ENCODE data around the gene GLUL.

DNA sequence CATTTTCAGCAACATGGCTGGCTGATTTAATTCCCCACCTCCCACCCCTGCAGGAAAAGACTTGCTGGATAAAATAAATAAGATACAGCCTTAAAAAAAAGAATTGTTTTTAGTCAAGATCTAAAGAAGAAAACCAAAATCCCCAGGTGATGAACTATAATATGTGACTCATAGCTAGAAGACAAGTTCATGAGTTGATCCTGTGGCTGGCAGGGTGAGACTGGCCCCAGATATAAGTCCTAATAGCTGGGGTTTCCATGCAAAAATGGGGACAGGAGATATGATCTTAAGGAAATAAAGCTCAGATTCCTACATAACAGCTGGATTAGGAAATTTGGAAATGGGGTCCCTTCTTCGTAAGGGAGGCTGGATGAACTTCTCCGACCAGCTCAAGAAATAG is 36.5 kb upstream of the GLUL start:
- no peak for TF ChIP-seq FOXK2 (IDR thresholded peaks at IDR 0.05)
- no peak for TF ChIP-seq ARNT (IDR thresholded peaks at IDR 0.05)
- no peak for TF ChIP-seq BHLHE40 (IDR thresholded peaks at IDR 0.05; ENCODE audit: borderline replicate concordance)
- no peak for TF ChIP-seq SUZ12 (IDR thresholded peaks at IDR 0.05)
- no peak for TF ChIP-seq FOXM1 (IDR thresholded peaks at IDR 0.05; ENCODE audit: borderline replicate concordance)
- no peak for TF ChIP-seq PKNOX1 (IDR thresholded peaks at IDR 0.05)
- TF ChIP-seq NFRKB (IDR thresholded peaks at IDR 0.05), result no peak
- TF ChIP-seq TARDBP (IDR thresholded peaks at IDR 0.05), result no peak
- TF ChIP-seq FOXA1 (IDR thresholded peaks at IDR 0.05), result no peak
- no peak for TF ChIP-seq SP1 (IDR thresholded peaks at IDR 0.05)
- TF ChIP-seq ELF4 (IDR thresholded peaks at IDR 0.05), result no peak
- no peak for TF ChIP-seq ZNF384 (IDR thresholded peaks at IDR 0.05)
